GM23248 (cell line): ENCODE data around the gene HAGH. TPM values are rescaled to one million over a fixed set of nuclear protein-coding genes. Genes with fewer than 3 reads are reported as not detected.

Source experiments
- DNase-seq: peaks from one replicate; pipeline ENCODE4 v3.0.0-alpha.2; 2015
- H2AFZ ChIP-seq: fragments of 200-600 bp; sonication (generic); 2 replicates; pipeline ENCODE4 v1.6.1; 2016; ENCODE audit warnings: antibody characterized with exemption
- H3F3A ChIP-seq: fragments of 200-600 bp; sonication (generic); 2 replicates; pipeline ENCODE4 v1.6.1; 2016; ENCODE audit warnings: mild to moderate bottlenecking, antibody characterized with exemption, mixed run types; ENCODE audit not compliant: insufficient read depth
- H3K27ac ChIP-seq: fragments of 200-600 bp; sonication (generic); 2 replicates; pipeline ENCODE4 v1.5.1; 2016; ENCODE audit warnings: mild to moderate bottlenecking
- H3K27me3 ChIP-seq: fragments of 200-600 bp; sonication (generic); replicated peaks from 2 replicates; pipeline ENCODE4 v1.6.1; 2016; ENCODE audit warnings: mild to moderate bottlenecking; ENCODE audit not compliant: insufficient read depth
- H3K36me3 ChIP-seq: fragments of 200-600 bp; sonication (generic); 2 replicates; pipeline ENCODE4 v1.6.1; 2016; ENCODE audit warnings: low read depth, mild to moderate bottlenecking
- H3K4me1 ChIP-seq: fragments of 200-600 bp; sonication (generic); 2 replicates; pipeline ENCODE4 v1.6.1; 2016; ENCODE audit warnings: mild to moderate bottlenecking; ENCODE audit not compliant: insufficient read depth
- H3K4me2 ChIP-seq: fragments of 200-600 bp; sonication (generic); one replicate; pipeline ENCODE4 v1.6.1; 2016; ENCODE audit warnings: mild to moderate bottlenecking; ENCODE audit not compliant: unreplicated experiment
- H3K4me3 ChIP-seq: fragments of 200-600 bp; sonication (generic); 2 replicates; pipeline ENCODE4 v1.5.1; 2016; ENCODE audit warnings: mild to moderate bottlenecking
- H3K79me2 ChIP-seq: fragments of 200-600 bp; sonication (generic); 2 replicates; pipeline ENCODE4 v1.6.1; 2016; ENCODE audit warnings: mild to moderate bottlenecking; ENCODE audit not compliant: insufficient read depth
- H3K9ac ChIP-seq: fragments of 200-600 bp; sonication (generic); 2 replicates; pipeline ENCODE4 v1.6.1; 2016; ENCODE audit warnings: mild to moderate bottlenecking
- H3K9me2 ChIP-seq: fragments of 200-600 bp; sonication (generic); 2 replicates; pipeline ENCODE4 v1.6.1; 2016; ENCODE audit warnings: mixed run types, mild to moderate bottlenecking, moderate library complexity; ENCODE audit not compliant: insufficient read depth
- H3K9me3 ChIP-seq: fragments of 200-600 bp; sonication (generic); one replicate; pipeline ENCODE4 v1.6.1; 2017; ENCODE audit warnings: low read depth
- H4K20me1 ChIP-seq: fragments of 200-600 bp; sonication (generic); 2 replicates; pipeline ENCODE4 v1.6.0; 2016; ENCODE audit not compliant: insufficient read depth
- EZH2 ChIP-seq: fragments of 200-600 bp; sonication (generic); IDR thresholded peaks from 2 replicates; pipeline ENCODE4 v1.6.1; 2018; ENCODE audit warnings: antibody characterized with exemption, mild to moderate bottlenecking; ENCODE audit not compliant: insufficient read depth, poor library complexity, severe bottlenecking
- EZH2phosphoT487 ChIP-seq: fragments of 200-600 bp; sonication (generic); IDR thresholded peaks from 2 replicates; pipeline ENCODE4 v1.6.1; 2018; ENCODE audit warnings: antibody characterized with exemption, moderate library complexity, mild to moderate bottlenecking, low read depth; ENCODE audit not compliant: insufficient read depth
- WGBS, 2 experiments: methylation state at CpG; one replicate each; pipeline ENCODE4 v1.1.6; 2015 to 2017; ENCODE audit warnings: low lambda C conversion rate in 2 of 2, low coverage in 1 of 2; ENCODE audit errors: missing lambda C conversion rate in 2 of 2; 5-methylcytosine and 5-hydroxymethylcytosine counted together
- in situ Hi-C: fragments of 300-500 bp; cut with MboI; formaldehyde crosslinking; loops from 2 replicates; pipeline ENCODE4 v1.15.0; 2020
- polyA plus RNA-seq: library from polyadenylated mRNA; unstranded; fragments of >200 nt; fragmentation: Nextera tagmentation; extraction: Ambion mirVana; gene quantifications from 2 replicates; pipeline ENCODE4 v1.2.1, GENCODE V29; 2016
- total RNA-seq: library from RNA; depleted of rRNA; stranded (reverse); fragments of >200 nt; shearing (Covaris generic); gene quantifications from 2 replicates; pipeline ENCODE4 v1.2.3, GENCODE V29; 2014

Gene HAGH
- total and polyA plus RNA-seq, 2 experiments from 2014 or later = 48.9 to 76.5 TPM

DNA sequence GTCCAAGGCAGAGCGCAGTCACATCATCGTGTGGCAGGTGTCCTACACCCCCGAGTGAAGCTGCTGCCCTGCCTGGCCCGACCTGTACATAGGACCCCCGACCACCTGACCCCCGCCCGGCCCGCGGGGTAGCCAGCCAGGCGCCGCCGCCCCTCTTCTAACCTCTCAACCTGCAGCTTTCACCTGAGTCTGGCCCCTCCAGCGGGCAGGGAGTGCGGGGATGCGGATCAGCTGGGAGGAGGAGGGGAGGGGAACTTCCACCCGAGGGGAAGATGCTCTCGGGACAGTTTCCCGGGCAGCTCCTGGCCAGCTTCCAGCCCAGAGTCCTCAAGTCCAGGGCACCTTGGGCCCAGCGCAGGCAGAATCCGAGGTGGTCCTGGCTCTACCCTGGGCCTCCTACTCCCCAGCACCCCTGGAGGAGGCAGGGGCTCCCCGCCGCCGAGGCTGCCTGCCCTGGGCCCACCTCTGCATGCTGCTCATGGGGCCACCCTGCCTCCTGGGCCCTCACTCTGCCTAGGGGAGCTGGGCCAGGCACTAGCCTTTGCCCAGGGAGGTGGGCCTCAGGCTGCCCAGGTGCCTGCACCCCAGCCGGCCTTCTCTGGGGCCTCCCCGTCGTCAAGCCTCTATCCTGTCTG lies 57.7 kb downstream of the HAGH start:
- DNase-seq = no peak
- Histone ChIP-seq H3K4me1 (peaks cover 4% of the 10 kb centered on the region; the same call in 1 of the 2 replicates), H3K27me3 (no peaks in the 10 kb centered on the region), H3K9me3 (no peaks in the 10 kb centered on the region), H3K27ac (no peak overlapping the region), H3K4me2 (no peak overlapping the region), H3K9ac (no peak overlapping the region), H4K20me1 (no peaks in the 10 kb centered on the region), H3K79me2 (peaks cover 12% of the 10 kb centered on the region), H3K4me3 (no peak overlapping the region), H3K9me2 (no peaks in the 10 kb centered on the region), H3K36me3 (no peaks in the 10 kb centered on the region), H3F3A (peaks cover 11% of the 10 kb centered on the region; the same call in 1 of the 2 replicates), H2AFZ (no peak overlapping the region)
- 78 to 79% methylated on average over 16 to 26 of the region's 26 CpGs for WGBS, 2 experiments
- TF ChIP-seq EZH2 = no peak
- no peak for TF ChIP-seq EZH2phosphoT487
- in situ Hi-C loops = no loop called here

DNA sequence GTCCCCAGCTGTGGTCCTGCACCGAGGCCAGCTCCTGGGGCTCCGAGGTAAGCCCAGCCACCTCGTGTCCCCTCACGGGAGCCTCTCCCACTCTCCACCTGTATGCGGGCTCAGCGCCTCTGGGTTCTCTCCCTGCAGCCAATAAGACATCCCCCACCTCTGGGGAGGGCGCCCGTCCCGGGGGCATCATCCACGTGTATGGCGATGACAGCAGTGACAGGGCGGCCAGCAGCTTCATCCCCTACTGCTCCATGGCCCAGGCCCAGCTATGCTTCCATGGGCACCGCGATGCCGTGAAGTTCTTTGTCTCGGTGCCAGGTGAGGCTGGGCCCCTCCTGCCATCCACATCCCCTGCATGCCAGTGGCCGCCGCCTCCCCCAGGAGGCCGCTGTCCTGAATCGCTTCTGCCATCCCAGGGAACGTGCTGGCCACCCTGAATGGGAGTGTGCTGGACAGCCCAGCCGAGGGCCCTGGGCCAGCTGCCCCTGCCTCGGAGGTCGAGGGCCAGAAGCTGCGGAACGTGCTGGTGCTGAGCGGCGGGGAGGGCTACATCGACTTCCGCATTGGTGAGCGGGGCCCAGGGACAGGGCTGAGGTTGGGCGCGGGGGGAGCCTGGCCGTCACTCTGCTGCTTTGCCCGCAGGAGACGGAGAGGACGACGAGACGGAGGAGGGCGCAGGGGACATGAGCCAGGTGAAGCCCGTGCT lies 58.4 kb downstream of the HAGH start:
- Histone ChIP-seq H3K27me3 (no peaks in the 10 kb centered on the region), H3K4me3 (no peak overlapping the region), H3K9me3 (no peaks in the 10 kb centered on the region), H4K20me1 (no peaks in the 10 kb centered on the region), H3F3A (peaks cover 11% of the 10 kb centered on the region; the same call in 1 of the 2 replicates), H3K4me2 (no peak overlapping the region), H3K27ac (no peak overlapping the region), H3K36me3 (no peaks in the 10 kb centered on the region), H3K9ac (no peak overlapping the region), H3K4me1 (peaks cover 4% of the 10 kb centered on the region; the same call in 1 of the 2 replicates), H2AFZ (no peak overlapping the region), H3K9me2 (no peaks in the 10 kb centered on the region), H3K79me2 (peaks cover 10% of the 10 kb centered on the region)
- DNase-seq = no peak
- WGBS, 2 experiments = 88 to 92% methylated on average over 35 to 41 of the region's 41 CpGs
- in situ Hi-C loops = no loop called here
- TF ChIP-seq EZH2 (no peak), EZH2phosphoT487 (no peak)

DNA sequence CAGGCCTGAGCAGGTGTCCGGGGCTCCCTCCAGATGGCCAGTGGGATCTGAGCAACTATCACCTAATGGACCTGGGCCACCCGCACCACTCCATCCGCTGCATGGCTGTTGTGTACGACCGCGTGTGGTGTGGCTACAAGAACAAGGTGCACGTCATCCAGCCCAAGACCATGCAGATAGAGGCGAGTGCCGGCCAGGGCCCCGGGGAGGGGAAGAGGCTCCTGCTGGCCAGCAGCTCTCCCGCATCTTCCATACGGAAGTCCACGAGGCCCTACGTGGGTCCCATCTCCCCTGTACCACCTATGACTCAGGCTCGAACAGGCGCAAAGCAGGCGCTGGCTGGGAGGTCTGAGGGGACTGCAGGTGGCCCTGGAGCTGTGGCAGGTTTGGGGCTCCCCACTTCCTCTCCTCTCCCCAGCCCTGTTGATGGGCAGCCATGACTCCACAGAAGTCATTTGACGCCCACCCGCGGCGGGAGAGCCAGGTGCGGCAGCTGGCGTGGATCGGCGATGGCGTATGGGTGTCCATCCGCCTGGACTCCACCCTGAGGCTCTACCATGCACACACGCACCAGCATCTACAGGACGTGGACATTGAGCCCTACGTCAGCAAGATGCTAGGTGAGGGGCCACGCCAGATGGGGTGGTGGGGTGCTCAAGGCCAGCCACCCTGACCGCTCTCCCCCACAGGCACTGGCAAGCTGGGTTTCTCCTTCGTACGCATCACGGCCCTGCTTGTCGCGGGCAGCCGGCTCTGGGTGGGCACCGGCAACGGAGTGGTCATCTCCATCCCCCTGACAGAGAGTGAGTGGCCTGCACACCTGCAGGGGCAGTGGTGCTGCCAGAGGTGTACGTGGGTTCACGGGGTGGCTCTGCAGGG lies 59.3 kb downstream of the HAGH start:
- Histone ChIP-seq H2AFZ (no peak overlapping the region), H3K36me3 (no peaks in the 10 kb centered on the region), H3K4me2 (no peak overlapping the region), H3K9ac (no peak overlapping the region), H3F3A (peaks cover 11% of the 10 kb centered on the region; the same call in 1 of the 2 replicates), H4K20me1 (no peaks in the 10 kb centered on the region), H3K4me3 (no peak overlapping the region), H3K27ac (no peak overlapping the region), H3K9me3 (no peaks in the 10 kb centered on the region), H3K4me1 (peaks cover 4% of the 10 kb centered on the region; the same call in 1 of the 2 replicates), H3K9me2 (no peaks in the 10 kb centered on the region), H3K79me2 (peaks cover 6% of the 10 kb centered on the region), H3K27me3 (no peaks in the 10 kb centered on the region)
- WGBS, 2 experiments = 92 to 94% methylated on average over 36 to 42 of the region's 42 CpGs
- no peak for DNase-seq
- TF ChIP-seq EZH2 (no peak), EZH2phosphoT487 (no peak)
- in situ Hi-C loops = no loop called here

DNA sequence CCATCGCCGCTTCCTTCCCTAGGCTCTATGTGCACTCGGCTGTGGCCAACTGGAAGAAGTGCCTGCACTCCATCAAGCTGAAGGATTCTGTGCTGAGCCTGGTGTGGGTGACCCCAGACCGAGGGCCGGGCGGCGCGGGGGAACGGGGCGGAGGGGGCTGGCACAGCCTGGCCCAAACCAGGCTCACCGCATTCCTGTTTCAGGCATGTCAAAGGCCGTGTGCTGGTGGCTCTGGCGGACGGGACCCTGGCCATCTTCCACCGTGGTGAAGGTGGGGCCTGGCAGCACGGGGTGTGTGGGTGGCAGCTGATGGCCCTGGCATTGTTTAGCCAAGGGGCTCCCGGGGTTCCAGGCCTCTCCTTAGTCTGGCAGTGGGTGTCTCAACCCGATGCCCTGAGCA lies 59.9 kb downstream of the HAGH start:
- TF ChIP-seq EZH2 = no peak
- TF ChIP-seq EZH2phosphoT487 = no peak
- Histone ChIP-seq H3K9me2 (no peaks in the 10 kb centered on the region), H3K4me1 (peaks cover 4% of the 10 kb centered on the region; the same call in 1 of the 2 replicates), H2AFZ (no peak overlapping the region), H3K9ac (no peak overlapping the region), H4K20me1 (no peaks in the 10 kb centered on the region), H3K36me3 (no peaks in the 10 kb centered on the region), H3K27ac (no peak overlapping the region), H3F3A (peaks cover 7% of the 10 kb centered on the region; the same call in 1 of the 2 replicates), H3K4me2 (no peak overlapping the region), H3K9me3 (no peaks in the 10 kb centered on the region), H3K79me2 (no peaks in the 10 kb centered on the region), H3K4me3 (no peak overlapping the region), H3K27me3 (no peaks in the 10 kb centered on the region)
- DNase-seq = no peak
- in situ Hi-C loops = no loop called here
- 68 to 80% methylated on average over 5 to 18 of the region's 18 CpGs for WGBS, 2 experiments
